Measurements from ENCODE around the gene SMC3. TPM values are rescaled to one million over a fixed set of nuclear protein-coding genes. Genes with fewer than 3 reads are reported as not detected.

SMC3 gene
- total and polyA plus RNA-seq, 2 of the 4 experiments (the other 2 are of a cell fraction): 15.0 to 15.2 TPM

DNA sequence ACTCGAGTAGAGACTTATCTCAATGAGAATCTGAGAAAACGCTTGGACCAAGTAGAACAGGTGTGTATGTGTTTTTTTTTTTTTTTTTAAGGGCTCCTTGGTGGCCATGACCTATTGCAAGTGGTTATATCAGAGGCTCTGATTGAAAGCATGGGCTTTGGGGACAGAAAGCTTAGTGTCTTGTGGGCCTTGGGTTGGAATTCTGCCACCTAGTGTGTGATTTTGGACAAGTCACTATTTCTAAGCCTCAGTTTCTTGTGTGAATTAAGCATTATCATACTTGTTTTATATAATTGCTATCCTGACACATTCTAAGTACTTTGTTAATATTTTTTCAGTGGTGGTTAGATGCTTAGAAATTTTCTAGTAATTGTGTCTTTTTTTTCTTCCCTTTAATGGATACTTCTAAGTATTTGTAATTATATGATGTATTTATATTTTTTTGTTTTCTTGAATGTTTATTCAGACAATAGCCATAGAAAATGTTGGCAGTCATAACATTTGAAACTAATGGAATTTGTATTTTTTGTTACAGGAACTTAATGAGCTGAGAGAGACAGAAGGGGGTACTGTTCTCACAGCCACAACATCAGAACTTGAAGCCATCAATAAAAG is 33.1 kb downstream of the SMC3 start:
- H4K20me1 ChIP-seq (ENCODE audit: insufficient read depth, low read length): no peaks in the 10 kb centered on the region
- H4K8ac ChIP-seq (ENCODE audit: low read depth in 2 of 2, low read length in 2 of 2): no peak overlapping the region
- H3K14ac ChIP-seq (replicated peaks; ENCODE audit: low read depth, low read length): no peak overlapping the region
- intact Hi-C loops (cut with micrococcal nuclease): loop anchor here (1.0 kb wide), 2 partner anchors 289 to 294 kb away; no protein-coding TSS in a partner anchor
- peak; percentile 71 for DNase-seq
- no peak overlapping the region for H3K4me2 ChIP-seq (ENCODE audit: low read depth, low read length)
- 56% methylated on average over 2 of the region's 2 CpGs; no CpG with 5 or more reads in 1 of the 2 experiments for WGBS, 2 experiments (ENCODE audit: extremely low coverage in 2 of 2, insufficient read length in 1 of 2)
- H2BK5ac ChIP-seq (ENCODE audit: low read depth, low read length, poor library complexity, severe bottlenecking): no peak overlapping the region
- H3K9me1 ChIP-seq (ENCODE audit: insufficient read depth, low read length): no peaks in the 10 kb centered on the region
- H2AK9ac ChIP-seq (replicated peaks; ENCODE audit: low read depth, low read length, poor library complexity): no peak overlapping the region
- H2BK20ac ChIP-seq (ENCODE audit: low read depth, low read length): no peak overlapping the region
- CTCF ChIA-PET: interaction anchor here (0.6 to 2.1 kb wide), 11 partner anchors 9 to 294 kb away, joined by 3 to 7 read pairs (median 3); no protein-coding TSS in a partner anchor
- no peaks in the 10 kb centered on the region for H3K79me1 ChIP-seq (ENCODE audit: low read depth in 1 of 2, low read length in 2 of 2)
- no peak overlapping the region for H3K27ac ChIP-seq (ENCODE audit: insufficient read depth, low read length)
- no peak overlapping the region for H3K4ac ChIP-seq (ENCODE audit: low read depth, low read length)
- in situ Hi-C loops (cut with MboI; ENCODE audit: low sequenced_read_pairs): no loop called here
- H4K91ac ChIP-seq (ENCODE audit: insufficient read depth, low read depth, low read length): no peak overlapping the region
- no peak overlapping the region for H3K56ac ChIP-seq (ENCODE audit: extremely low read depth, insufficient read depth, low read length)
- no peak overlapping the region for H4K5ac ChIP-seq (ENCODE audit: low read depth, low read length)
- BruUV-seq (replicated peaks): no TSS peak
- H3K4me3 ChIP-seq (ENCODE audit: insufficient read depth, low read depth, low read length): no peak overlapping the region
- no peak overlapping the region for H2BK120ac ChIP-seq (ENCODE audit: low read depth, low read length)
- TF ChIP-seq, protein P1, sequence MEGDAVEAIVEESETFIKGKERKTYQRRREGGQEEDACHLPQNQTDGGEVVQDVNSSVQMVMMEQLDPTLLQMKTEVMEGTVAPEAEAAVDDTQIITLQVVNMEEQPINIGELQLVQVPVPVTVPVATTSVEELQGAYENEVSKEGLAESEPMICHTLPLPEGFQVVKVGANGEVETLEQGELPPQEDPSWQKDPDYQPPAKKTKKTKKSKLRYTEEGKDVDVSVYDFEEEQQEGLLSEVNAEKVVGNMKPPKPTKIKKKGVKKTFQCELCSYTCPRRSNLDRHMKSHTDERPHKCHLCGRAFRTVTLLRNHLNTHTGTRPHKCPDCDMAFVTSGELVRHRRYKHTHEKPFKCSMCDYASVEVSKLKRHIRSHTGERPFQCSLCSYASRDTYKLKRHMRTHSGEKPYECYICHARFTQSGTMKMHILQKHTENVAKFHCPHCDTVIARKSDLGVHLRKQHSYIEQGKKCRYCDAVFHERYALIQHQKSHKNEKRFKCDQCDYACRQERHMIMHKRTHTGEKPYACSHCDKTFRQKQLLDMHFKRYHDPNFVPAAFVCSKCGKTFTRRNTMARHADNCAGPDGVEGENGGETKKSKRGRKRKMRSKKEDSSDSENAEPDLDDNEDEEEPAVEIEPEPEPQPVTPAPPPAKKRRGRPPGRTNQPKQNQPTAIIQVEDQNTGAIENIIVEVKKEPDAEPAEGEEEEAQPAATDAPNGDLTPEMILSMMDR (conservative IDR thresholded peaks at IDR 0.05; ENCODE audit: low read depth, low read length): peak; percentile 52
- TF ChIP-seq RAD21 (IDR thresholded peaks at IDR 0.05; ENCODE audit: low read length) (peak; percentile 63), NFE2L2 (IDR thresholded peaks at IDR 0.05; ENCODE audit: low read depth, low read length) (no peak), SMC3 (IDR thresholded peaks at IDR 0.05; ENCODE audit: low read depth, low read length) (peak; percentile 72)
- no peaks in the 10 kb centered on the region for H3K9me3 ChIP-seq (ENCODE audit: control insufficient read depth, insufficient read depth, low read length)
- H3K4me1 ChIP-seq (ENCODE audit: control insufficient read depth, insufficient read depth, low read length): no peaks in the 10 kb centered on the region
- dilution Hi-C loops (cut with HindIII; ENCODE audit: low sequenced_read_pairs, unreplicated experiment): no loop called here
- no peaks in the 10 kb centered on the region for H3K27me3 ChIP-seq (ENCODE audit: control insufficient read depth, insufficient read depth, low read length)
- no peak overlapping the region for H2AK5ac ChIP-seq (ENCODE audit: low read depth, low read length)
- H2BK15ac ChIP-seq (ENCODE audit: low read depth, low read length): no peak overlapping the region
- peak; percentile 42 for ATAC-seq (ENCODE audit: low read depth)
- POLR2A ChIA-PET (ENCODE audit: unreplicated experiment): no interaction called here
- H3K9ac ChIP-seq (ENCODE audit: low read depth, low read length): no peak overlapping the region
- H3K36me3 ChIP-seq (ENCODE audit: control insufficient read depth, insufficient read depth, low read length): peaks cover 9% of the 10 kb centered on the region; the same call in 1 of the 2 replicates
- H3K18ac ChIP-seq (ENCODE audit: low read depth, low read length): no peak overlapping the region
- no peak overlapping the region for H2AFZ ChIP-seq (replicated peaks; ENCODE audit: low read length, poor library complexity)
- H3K23ac ChIP-seq (ENCODE audit: low read depth, low read length): no peak overlapping the region
